Measurements from ENCODE around the gene ATG5.

GRCh38 chr6:106197441-106197840 is 128.1 kb downstream of the ATG5 start:
- no peak for TF ChIP-seq CTCF (IDR thresholded peaks at IDR 0.05; ENCODE audit: low read depth, low read length)
- TF ChIP-seq EZH2phosphoT487 (IDR thresholded peaks at IDR 0.05; ENCODE audit: low read depth) = no peak
